GM10847 (cell line): ENCODE results near the gene LMO2.

ENCODE experiments used
- POLR2A ChIP-seq: IDR thresholded peaks from 2 replicates; pipeline ENCODE4 v1.6.1; 2011; ENCODE audit not compliant: insufficient read length; ENCODE audit errors: extremely low read depth

Gene LMO2

GRCh38 chr11:33861386-33861785 lies 30.5 kb downstream of the LMO2 start:
- no peak for TF ChIP-seq POLR2A

DNA sequence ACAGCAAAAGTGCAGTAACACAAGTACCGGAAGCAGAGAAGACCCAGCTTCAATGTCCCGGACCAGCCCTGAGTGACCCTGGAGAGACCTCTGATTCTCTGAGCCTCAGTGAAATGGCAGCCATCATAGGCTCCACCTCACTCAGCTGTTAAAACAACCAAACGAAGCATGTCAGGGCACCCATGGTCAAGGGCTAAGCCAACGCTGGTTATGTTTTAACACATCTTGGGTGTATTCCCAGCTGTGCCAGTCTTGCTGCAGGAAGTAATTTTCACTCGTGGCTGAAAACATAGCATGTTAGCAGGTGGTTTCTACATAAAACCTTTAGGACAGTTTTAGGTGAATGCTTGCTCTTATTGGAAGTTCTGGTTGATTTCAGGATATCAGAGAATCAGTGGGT lies 30.9 kb downstream of the LMO2 start:
- TF ChIP-seq POLR2A = no peak

DNA sequence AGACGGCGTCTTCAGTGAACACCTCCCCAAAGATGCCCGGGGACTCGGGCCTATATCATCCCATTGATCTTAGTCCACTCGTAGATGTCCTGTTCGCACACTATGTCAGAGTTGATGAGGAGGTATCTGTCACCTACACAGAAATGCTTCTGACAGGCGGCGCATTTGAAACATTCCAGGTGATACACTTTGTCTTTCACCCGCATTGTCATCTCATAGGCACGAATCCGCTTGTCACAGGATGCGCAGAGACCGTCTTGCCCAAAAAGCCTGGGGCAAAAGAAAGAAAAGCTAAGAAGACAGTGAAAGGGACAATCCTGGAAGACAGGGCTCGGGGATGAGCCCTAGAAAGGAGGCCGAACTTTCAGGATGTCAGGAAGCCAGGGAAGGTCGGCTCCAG lies 32.6 kb downstream of the LMO2 start:
- TF ChIP-seq POLR2A = no peak

GRCh38 chr11:33857933-33858371 lies 33.9 kb downstream of the LMO2 start:
- no peak for TF ChIP-seq POLR2A

DNA sequence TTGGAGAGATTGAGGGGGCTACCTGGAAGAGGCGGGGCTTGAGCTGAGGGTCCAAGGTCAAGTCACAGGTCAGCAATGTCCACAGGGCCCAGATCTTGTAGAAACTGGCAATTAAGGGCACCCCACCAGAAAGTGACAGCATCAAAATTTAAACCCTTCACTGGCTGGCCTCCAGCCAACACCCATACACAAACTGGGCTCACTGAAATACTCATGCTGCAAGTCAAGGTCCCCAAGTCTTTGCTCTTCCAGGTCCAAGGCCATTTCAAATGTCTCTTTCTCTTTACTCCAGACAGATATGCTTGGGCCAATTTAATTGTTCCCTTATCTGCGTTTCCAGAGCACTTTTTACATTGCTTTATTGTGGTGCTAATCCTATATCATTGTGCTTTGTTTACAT lies 36.4 kb downstream of the LMO2 start:
- TF ChIP-seq POLR2A = no peak

DNA sequence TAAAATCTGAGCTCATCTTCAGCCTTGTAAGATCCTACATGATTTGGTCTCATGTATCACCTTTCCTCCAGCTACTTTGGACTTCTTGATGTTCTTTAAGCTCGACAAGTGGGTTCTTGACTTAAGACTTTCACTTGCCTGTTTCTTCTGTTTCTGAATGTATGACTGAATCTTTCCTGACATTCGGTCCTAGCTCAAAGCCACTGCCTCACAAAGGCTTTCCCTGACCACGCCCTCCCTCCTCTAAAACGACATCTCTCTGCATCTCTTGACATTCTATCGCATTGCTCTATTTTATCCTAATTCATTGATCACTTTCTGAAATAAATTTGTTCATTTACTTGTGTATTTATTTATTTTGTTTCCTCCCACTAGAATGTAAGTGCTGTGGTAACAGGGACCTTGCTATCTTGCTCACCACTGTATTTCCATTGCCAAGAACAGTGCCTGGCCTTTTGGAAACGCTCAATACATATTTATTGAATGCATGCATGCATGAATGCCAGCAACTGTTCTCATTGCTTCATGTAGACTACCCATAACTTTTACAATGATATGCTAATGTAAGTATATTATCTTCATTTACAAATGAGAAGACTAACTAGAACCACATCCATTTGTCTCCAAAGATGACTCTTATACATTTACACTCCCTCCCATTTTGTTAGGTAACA lies 43.0 kb downstream of the LMO2 start:
- TF ChIP-seq POLR2A = no peak

DNA sequence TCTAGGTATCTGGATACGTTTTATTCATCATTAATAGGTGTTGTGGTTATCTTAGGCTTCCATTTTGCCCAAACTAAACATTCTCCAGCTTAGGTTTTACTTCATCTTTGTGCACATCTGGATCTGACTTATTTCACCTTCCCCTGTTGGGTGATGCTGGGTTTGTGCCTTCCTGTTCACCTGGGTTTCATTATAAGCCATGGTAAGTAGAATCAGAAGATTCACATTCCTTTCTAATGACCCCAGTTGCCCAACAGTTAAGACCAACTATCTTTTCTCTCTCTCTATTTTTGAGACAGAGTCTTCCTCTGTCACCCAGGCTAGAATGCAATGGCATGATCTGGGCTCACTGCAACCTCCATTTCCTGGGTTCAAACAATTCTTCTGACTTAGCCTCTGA lies 44.6 kb downstream of the LMO2 start:
- no peak for TF ChIP-seq POLR2A

DNA sequence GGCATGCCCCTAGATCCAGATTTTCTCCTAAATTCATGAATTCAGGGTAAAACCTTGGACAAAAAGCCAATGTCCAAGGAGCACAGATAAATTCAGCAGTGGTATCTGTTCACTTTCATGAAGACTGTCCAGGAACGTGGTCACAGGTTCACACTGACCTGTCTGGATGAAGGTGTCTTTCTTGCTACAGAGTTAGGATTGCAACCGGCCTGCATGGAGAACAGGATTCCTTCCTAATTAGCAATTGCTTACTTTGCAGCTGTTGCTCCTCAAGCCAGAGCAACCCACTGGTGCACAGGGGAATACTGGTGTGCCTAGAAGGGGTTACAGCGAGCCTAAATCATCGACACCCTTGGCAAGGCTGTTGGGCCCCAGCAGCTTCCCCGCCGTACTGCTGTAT lies 47.6 kb downstream of the LMO2 start:
- no peak for TF ChIP-seq POLR2A

DNA sequence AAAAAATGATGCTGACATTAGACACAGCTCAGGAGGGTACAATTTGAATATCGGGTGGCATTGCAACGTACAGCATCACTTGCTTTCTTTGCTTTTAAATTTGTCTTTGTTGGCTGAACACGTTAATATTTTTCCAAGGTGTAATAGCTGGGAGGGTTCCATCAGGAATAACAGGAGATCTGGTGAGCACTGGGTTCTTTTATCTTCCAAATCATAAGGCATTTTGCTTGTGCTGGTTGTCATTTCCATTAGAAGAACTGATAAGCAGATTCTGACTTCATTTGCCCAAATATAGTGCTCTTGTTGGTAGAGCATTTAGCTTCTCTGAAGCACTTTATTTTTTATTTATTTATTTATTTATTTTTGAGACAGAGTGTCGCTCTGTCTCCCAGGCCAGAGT lies 48.9 kb downstream of the LMO2 start:
- TF ChIP-seq POLR2A = no peak

DNA sequence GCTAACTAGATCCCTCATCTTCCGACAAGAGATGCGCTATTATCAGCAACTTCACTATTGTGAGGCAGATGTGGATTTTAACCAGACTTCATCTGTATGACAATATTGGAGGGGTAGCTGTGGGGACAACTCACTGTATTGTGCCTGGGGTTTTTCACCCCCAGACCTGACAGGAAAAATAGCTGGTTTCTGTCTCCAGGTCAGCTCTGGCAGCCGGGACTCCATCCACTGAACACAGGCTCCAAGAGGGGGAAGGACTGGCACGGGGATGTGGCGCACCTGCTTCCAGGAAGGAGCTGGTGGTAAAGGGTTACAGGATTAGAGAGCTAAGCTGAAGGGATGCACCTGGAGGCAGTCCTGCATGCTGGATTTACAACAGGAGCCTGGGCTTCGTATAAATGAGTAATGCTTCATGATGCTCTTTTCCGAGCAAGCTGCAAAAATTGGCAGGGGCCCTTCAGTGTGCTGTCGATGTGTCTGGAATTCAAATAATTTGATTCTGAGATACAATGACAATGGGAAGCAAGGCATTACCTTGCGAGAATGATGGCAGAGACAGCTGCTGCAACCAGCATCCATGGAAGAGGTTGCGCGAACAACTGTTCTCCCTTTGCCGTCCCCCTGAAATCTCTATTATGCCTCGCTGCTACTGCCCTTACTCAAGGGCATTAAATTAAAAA lies 49.5 kb downstream of the LMO2 start:
- TF ChIP-seq POLR2A = no peak

DNA sequence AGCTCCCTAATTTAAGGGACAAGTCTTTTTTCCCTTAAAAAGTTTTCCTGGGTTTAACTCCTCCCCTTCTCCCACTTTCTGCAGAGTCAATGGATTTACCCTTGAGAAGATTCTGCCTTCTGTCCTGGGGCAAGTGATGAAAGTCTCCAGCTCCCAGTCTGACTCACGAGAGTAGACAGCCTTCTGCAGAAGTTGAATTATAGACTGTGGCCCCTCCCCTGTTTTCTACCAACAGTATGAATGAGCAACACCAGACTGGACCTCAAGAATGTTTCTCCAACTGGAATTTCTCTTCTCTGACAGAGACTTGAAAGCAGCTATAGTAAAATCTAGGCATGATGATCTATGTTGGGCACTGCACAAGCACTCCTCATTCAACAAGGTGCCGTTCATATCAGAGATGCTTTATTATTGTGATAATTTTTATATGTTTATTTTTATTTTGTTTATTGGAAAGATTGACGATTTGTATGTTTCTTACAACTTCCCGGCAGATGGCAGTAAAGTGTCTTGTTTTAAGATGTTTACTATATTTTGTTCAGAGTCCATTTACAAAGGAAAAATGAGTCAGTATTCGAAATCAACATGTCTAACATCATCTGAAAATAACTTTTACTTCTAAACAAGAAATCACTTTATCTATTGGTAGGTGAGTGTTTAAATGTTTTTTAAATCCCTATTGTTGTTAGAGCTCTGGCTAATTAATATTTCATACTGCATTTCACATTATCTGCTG lies 56.6 kb downstream of the LMO2 start:
- TF ChIP-seq POLR2A = no peak

GRCh38 chr11:33832676-33833075 lies 59.2 kb downstream of the LMO2 start:
- TF ChIP-seq POLR2A = no peak

DNA sequence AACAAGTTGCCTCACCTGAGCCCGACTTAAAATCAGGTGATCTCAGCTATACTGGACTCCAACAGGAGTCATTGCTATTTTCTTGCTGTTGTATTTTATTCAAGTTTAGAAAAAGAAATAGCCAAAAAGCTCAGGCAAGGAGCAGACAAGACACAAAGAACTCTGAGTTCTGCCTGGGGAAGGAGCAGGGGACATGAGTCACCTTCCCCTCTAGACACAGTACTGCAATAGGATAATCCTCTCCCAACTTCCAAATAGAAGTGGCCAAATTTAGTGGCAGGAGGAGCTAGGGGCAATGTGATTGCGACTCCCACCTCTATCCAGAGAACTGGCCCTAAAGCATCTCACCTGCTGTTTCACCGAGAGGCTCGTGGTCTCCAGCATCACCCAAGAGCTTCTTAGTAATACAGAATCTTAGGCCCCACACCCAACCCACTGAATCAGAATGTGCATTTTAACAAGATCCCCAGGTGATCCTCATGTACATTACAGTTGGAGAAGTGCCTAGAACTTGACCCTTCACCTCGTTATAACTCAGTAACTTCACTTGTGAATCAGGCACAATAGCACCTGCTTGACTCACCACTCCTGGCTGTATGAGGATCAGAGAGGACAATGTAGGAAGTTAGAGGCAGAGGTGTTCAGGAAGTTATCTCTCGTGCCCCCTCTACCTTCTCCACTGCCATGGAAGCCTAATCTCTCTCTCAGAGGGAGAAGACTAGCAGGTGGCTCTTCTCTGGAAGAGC lies 60.8 kb downstream of the LMO2 start:
- TF ChIP-seq POLR2A = no peak

DNA sequence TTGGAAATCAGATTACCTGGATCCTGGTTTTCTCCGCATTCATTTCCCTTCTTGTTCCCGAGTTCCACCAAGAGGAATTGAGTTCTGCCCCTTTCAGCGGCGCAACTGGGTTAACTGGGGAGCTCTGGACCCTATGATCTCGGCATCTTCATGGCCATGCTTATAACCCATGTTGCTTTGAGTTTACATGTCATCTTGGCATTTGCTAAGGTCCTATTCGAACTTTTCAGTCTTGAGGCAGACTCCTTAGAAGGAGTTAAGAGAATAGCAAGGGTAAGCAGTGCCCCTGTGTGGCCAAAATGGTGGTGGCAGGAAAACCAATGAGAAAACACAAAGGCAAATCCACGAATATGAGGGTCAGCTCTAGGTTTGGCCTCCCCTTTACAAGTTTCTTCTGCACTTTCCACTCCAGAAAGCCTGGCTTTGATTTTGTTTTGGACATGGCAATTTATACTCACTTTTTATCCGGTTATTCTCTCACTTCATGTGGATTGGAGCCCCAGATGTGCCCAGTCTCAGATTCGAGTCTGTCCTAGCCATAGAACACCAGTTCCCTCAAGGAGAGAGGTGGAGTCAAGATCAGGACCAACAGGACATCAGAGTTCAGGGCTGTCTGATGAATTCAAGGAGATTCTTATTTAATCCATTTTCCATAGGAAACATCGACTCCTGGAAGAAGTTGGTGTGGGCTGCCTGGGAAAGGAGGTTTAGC lies 62.3 kb downstream of the LMO2 start:
- no peak for TF ChIP-seq POLR2A

DNA sequence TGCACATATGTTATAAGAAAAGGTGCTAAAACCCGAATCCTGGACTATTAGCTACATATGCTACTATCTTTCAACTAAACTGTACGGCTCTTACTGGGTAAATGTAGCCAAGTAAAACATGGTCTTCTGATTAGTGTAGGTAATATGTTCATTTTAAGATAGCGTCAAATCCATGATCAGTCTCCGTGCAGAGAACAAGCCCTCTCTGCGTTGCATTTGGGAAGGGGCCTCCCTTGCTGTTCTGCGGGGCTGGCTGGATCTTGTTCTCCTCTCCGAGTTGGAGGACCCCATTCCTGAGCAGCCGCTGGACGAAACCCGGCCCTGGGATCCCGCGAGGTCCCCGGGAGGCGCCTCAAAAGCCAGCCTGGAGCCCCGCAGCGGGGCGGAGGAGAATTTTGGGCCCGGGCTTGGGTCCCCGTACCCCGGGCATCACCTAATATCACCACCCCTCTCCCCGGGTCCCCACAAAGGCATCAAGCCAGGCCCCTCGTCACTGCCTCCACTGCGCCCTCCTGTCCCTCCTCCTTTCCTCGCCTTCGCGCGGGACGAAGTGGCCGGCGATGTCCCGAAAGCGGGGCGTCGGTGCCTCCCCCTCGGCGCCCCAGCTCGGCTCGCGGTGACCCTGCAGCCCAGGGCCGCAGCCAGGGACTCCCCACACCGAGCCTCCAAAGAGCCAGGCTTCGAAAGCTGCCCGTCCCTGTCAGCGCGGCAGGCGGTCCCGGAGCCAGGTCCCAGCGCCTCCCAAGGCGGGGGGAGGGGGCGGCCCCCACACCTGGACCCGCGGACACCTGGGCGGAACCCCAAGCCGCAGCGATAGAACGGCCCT lies 63.1 kb downstream of the LMO2 start:
- no peak for TF ChIP-seq POLR2A

DNA sequence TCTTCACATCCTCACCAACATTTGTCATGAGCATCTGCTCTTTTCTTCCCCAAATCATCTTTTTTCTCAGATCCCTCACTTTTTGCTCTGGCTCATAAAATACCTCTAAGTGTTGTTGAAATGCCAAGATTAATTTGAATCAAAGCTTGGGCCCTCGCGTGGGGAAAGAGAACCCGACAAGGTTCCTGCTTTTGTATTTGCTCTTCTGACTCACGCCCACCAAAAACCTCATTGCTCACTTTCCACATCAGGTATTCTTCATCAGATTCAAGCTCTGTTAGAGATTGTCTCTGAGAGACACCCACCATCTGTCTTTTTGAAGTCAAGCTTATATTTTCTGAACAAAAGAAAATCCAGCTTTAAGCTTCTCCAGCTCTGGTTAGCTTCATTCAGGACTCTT lies 64.7 kb downstream of the LMO2 start:
- no peak for TF ChIP-seq POLR2A
